Esophagus muscularis mucosa (tissue), 3 donors: Measurements from ENCODE around the gene NSMF.

Source experiments
- POLR2A ChIP-seq: fragments of 450-650 bp; IDR thresholded peaks from one replicate; pipeline ENCODE4 v1.6.1; 2017; ENCODE audit warnings: antibody characterized with exemption, moderate library complexity, mild to moderate bottlenecking, low read depth
- TF ChIP-seq, protein P1 (sequence below), 3 experiments: fragments of 200-600 bp in 2 of 3; fragments of 450-650 bp in 1 of 3; sonication (generic) in 2 of 3; IDR thresholded peaks; one replicate each; pipeline ENCODE4 v1.5.1; 2017 to 2019; ENCODE audit warnings: antibody characterized with exemption in 3 of 3, mild to moderate bottlenecking in 2 of 3, moderate library complexity in 1 of 3

- TF ChIP-seq POLR2A, result no peak
- TF ChIP-seq, protein P1, sequence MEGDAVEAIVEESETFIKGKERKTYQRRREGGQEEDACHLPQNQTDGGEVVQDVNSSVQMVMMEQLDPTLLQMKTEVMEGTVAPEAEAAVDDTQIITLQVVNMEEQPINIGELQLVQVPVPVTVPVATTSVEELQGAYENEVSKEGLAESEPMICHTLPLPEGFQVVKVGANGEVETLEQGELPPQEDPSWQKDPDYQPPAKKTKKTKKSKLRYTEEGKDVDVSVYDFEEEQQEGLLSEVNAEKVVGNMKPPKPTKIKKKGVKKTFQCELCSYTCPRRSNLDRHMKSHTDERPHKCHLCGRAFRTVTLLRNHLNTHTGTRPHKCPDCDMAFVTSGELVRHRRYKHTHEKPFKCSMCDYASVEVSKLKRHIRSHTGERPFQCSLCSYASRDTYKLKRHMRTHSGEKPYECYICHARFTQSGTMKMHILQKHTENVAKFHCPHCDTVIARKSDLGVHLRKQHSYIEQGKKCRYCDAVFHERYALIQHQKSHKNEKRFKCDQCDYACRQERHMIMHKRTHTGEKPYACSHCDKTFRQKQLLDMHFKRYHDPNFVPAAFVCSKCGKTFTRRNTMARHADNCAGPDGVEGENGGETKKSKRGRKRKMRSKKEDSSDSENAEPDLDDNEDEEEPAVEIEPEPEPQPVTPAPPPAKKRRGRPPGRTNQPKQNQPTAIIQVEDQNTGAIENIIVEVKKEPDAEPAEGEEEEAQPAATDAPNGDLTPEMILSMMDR (IDR thresholded peaks at IDR 0.05), result no peak
These were observed 26.4 kb upstream of the NSMF start for GRCh38 chr9:137485343-137486140.
